ENCODE data around the gene FBXO34. TPM values are rescaled to one million over a fixed set of nuclear protein-coding genes. Genes with fewer than 3 reads are reported as not detected.

Gene FBXO34
- total RNA-seq (2014; rRNA removed; shearing (Covaris generic)) (26.3 and 28.3 TPM in 2 replicates), total RNA-seq (2022) (28.8 and 30.9 TPM in 2 replicates), Bru-seq, nascent RNA (percentile 86 among the genes with signal in this experiment), BruChase-seq, experiment 1, labeled RNA remaining after a 6-hour chase (percentile 92 among the genes with signal in this experiment), BruChase-seq, experiment 2, labeled RNA remaining after a 2-hour chase (percentile 88 among the genes with signal in this experiment)
- long read RNA-seq, transcript FBXO34-201 (2 exons, 3,464 nt): major isoform, 51 of 74 reads
- long read RNA-seq, partial matches to known transcripts: 0 of 74 reads
- long read RNA-seq, other reads (novel, unspliced or antisense): 23 of 74 reads

GRCh38 chr14:55270832-55271571 lies at the start of gene FBXO34:
TSS of gene FBXO34 (plus strand) at chr14:55271421. CDS start at chr14:55350391, 78,970 bp downstream.
- Histone ChIP-seq H3K27ac (ENCODE audit: low read depth, low read length, poor library complexity, severe bottlenecking) (peak within 1 kb of the TSS; percentile 58), H3K9me3 (ENCODE audit: low read length) (no peaks in the 10 kb centered on the region), H3K36me3 (ENCODE audit: insufficient read depth, low read length) (peaks cover 7% of the 10 kb centered on the region), H4K20me1 (ENCODE audit: insufficient read depth, low read length) (peaks cover 7% of the 10 kb centered on the region; the same call in 1 of the 2 replicates), H3K4me3 (ENCODE audit: low read depth, low read length, poor library complexity, severe bottlenecking) (peak within 1 kb of the TSS; percentile 93), H3K4me1 (ENCODE audit: insufficient read depth, low read length, poor library complexity, severe bottlenecking) (peaks cover 37% of the 10 kb centered on the region), H3K79me2 (ENCODE audit: insufficient read depth, low read depth, low read length) (peaks cover 41% of the 10 kb centered on the region), H2AFZ (ENCODE audit: low read length) (peak within 1 kb of the TSS; percentile 99), H3K4me2 (ENCODE audit: low read length) (peak within 1 kb of the TSS; percentile 94), H3K9me2 (ENCODE audit: insufficient read depth, low read length) (no peaks in the 10 kb centered on the region)
- ChIA-PET POLR2A (interaction anchor here (0.6 to 3.6 kb wide), 14 partner anchors 11 to 201 kb away, joined by 3 to 19 read pairs (median 3); partner anchors contain the start of gene DLGAP5), CTCF (ENCODE audit: unreplicated experiment) (interaction anchor here (0.8 to 1.2 kb wide), 2 partner anchors 10 to 86 kb away, joined by 3 to 5 read pairs; no protein-coding TSS in a partner anchor)
- peak; percentile 98 for DNase-seq (ENCODE audit: low spot score)
- intact Hi-C loops (cut with micrococcal nuclease; ENCODE audit: unreplicated experiment): loop anchor here (1.0 to 10.0 kb wide), 7 partner anchors 32 to 369 kb away; partner anchors contain the start of genes ATG14, DLGAP5, GCH1 and KTN1
- BruUV-seq (replicated peaks): no TSS peak
- TF ChIP-seq CTCF (conservative IDR thresholded peaks at IDR 0.05; ENCODE audit: low read length): peak; percentile 98
- TF ChIP-seq EZH2phosphoT487 (IDR thresholded peaks at IDR 0.05; ENCODE audit: borderline replicate concordance, low read depth, low read length): no peak

GRCh38 chr14:55221968-55222367 lies 49.3 kb upstream of the FBXO34 start:
- H4K20me1 ChIP-seq (ENCODE audit: insufficient read depth, low read length): no peaks in the 10 kb centered on the region
- ChIA-PET CTCF (ENCODE audit: unreplicated experiment) (no interaction called here), POLR2A (no interaction called here)
- TF ChIP-seq EZH2phosphoT487 (IDR thresholded peaks at IDR 0.05; ENCODE audit: borderline replicate concordance, low read depth, low read length): no peak
- no peak for TF ChIP-seq CTCF (conservative IDR thresholded peaks at IDR 0.05; ENCODE audit: low read length)
- BruUV-seq (replicated peaks): no TSS peak
- no peaks in the 10 kb centered on the region for H3K9me2 ChIP-seq (ENCODE audit: insufficient read depth, low read length)
- H3K27ac ChIP-seq (ENCODE audit: low read depth, low read length, poor library complexity, severe bottlenecking): no peak overlapping the region
- no peak overlapping the region for H2AFZ ChIP-seq (ENCODE audit: low read length)
- no peaks in the 10 kb centered on the region for H3K4me1 ChIP-seq (ENCODE audit: insufficient read depth, low read length, poor library complexity, severe bottlenecking)
- no peak overlapping the region for H3K4me2 ChIP-seq (ENCODE audit: low read length)
- no peaks in the 10 kb centered on the region for H3K79me2 ChIP-seq (ENCODE audit: insufficient read depth, low read depth, low read length)
- 0 out of 2 replicates have a peak, but pooled peaks cover 13% of the 10 kb centered on the region for H3K9me3 ChIP-seq (ENCODE audit: low read length)
- H3K4me3 ChIP-seq (ENCODE audit: low read depth, low read length, poor library complexity, severe bottlenecking): no peak overlapping the region
- no peaks in the 10 kb centered on the region for H3K36me3 ChIP-seq (ENCODE audit: insufficient read depth, low read length)
- intact Hi-C loops (cut with micrococcal nuclease; ENCODE audit: unreplicated experiment): no loop called here
- no peak for DNase-seq (ENCODE audit: low spot score)
